IPS-18a (cell line): ENCODE data around the gene INSR.

Source experiments
- H3K27ac ChIP-seq: one replicate; pipeline ENCODE4 v1.5.1; 2013; ENCODE audit warnings: low read length
- H3K27me3 ChIP-seq: one replicate; pipeline ENCODE4 v1.6.1; 2013; ENCODE audit warnings: mild to moderate bottlenecking, low read length; ENCODE audit not compliant: control insufficient read depth, insufficient read depth
- H3K36me3 ChIP-seq: one replicate; pipeline ENCODE4 v1.6.1; 2013; ENCODE audit warnings: low read depth, low read length; ENCODE audit not compliant: control insufficient read depth
- H3K4me1 ChIP-seq: one replicate; pipeline ENCODE4 v1.6.1; 2013; ENCODE audit warnings: low read depth, low read length; ENCODE audit not compliant: control insufficient read depth
- H3K4me3 ChIP-seq: one replicate; pipeline ENCODE4 v1.5.1; 2013; ENCODE audit warnings: low read length
- H3K9ac ChIP-seq: one replicate; pipeline ENCODE4 v1.6.1; 2013; ENCODE audit warnings: mild to moderate bottlenecking, low read length, moderate library complexity
- H3K9me3 ChIP-seq: one replicate; pipeline ENCODE4 v1.6.1; 2013; ENCODE audit warnings: low read depth, low read length; ENCODE audit not compliant: control insufficient read depth

INSR gene

GRCh38 chr19:7293762-7294557, at the start of gene INSR:
TSS of gene INSR (minus strand) at chr19:7294414. CDS start at chr19:7293891, 523 bp downstream.
- Histone ChIP-seq H3K4me3 (peak within 1 kb of the TSS; percentile 61), H3K9ac (no peak within 1 kb of the TSS), H3K27me3 (peaks cover 20% of the 10 kb centered on the region), H3K4me1 (peaks cover 4% of the 10 kb centered on the region), H3K9me3 (no peaks in the 10 kb centered on the region), H3K36me3 (no peaks in the 10 kb centered on the region), H3K27ac (no peak within 1 kb of the TSS)

- Histone ChIP-seq H3K27ac (no peak overlapping the region), H3K9ac (no peak overlapping the region), H3K36me3 (no peaks in the 10 kb centered on the region)
Measured at GRCh38 chr19:7342143-7342542, 47.9 kb upstream of the INSR start.

GRCh38 chr19:7340959-7341837, 47.0 kb upstream of the INSR start:
- no peaks in the 10 kb centered on the region for H3K9me3 ChIP-seq
- no peaks in the 10 kb centered on the region for H3K27me3 ChIP-seq
- H3K4me1 ChIP-seq = no peaks in the 10 kb centered on the region
- no peak overlapping the region for H3K4me3 ChIP-seq
- no peak overlapping the region for H3K9ac ChIP-seq
- no peaks in the 10 kb centered on the region for H3K36me3 ChIP-seq
- H3K27ac ChIP-seq = no peak overlapping the region

More at GRCh38 chr19:7342143-7342542, 47.9 kb upstream of the INSR start:
- no peaks in the 10 kb centered on the region for H3K9me3 ChIP-seq
- H3K4me3 ChIP-seq = no peak overlapping the region
- H3K27me3 ChIP-seq = no peaks in the 10 kb centered on the region
- H3K4me1 ChIP-seq = no peaks in the 10 kb centered on the region

DNA sequence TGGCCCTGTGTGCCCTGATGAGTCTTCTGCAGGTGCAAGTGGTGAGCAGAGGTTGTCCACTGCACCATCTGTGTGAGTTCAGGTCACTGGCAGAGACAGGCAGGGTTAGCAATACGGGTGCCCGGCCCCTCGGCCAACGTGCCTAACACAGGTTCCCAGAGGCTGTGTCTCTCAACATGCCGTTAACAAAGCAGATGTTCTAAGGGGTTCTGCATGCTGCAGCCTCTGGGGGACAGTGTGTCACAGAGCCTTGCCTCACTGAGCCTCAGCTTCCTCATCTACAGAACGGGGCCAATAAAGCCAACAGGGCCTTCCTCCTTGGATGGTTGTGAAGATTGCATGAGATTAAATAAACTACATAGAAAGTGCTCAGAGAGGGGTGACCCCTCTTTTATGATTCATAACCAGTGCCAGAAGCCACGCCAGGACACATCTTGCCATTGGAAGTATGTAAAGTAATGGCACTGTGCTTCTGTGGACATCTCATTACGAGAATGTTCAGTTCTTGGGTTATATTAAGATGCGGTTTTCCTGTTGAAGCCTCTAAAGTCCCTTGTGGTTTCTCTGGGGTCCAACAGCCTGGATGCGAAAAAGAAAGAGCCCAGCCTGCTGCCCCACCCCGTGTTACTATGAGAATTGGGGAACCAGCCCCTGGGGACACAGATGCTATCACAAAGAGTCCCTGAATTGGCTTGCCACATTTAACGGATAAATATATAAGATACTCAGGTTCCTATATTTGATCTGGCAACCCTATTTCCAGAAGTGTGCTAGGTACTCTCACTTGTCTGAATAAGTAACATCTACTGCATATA, 43.4 kb upstream of the INSR start:
- H3K27ac ChIP-seq = no peak overlapping the region
- H3K36me3 ChIP-seq = no peaks in the 10 kb centered on the region
- no peaks in the 10 kb centered on the region for H3K4me1 ChIP-seq
- no peaks in the 10 kb centered on the region for H3K9me3 ChIP-seq
- no peaks in the 10 kb centered on the region for H3K27me3 ChIP-seq
- H3K9ac ChIP-seq = no peak overlapping the region
- no peak overlapping the region for H3K4me3 ChIP-seq

GRCh38 chr19:7336321-7336973, 42.2 kb upstream of the INSR start:
- H3K4me1 ChIP-seq = no peaks in the 10 kb centered on the region
- no peak overlapping the region for H3K9ac ChIP-seq
- H3K27me3 ChIP-seq = no peaks in the 10 kb centered on the region
- no peak overlapping the region for H3K27ac ChIP-seq
- no peaks in the 10 kb centered on the region for H3K36me3 ChIP-seq
- no peaks in the 10 kb centered on the region for H3K9me3 ChIP-seq
- H3K4me3 ChIP-seq = no peak overlapping the region

- H3K4me1 ChIP-seq = no peaks in the 10 kb centered on the region
- H3K4me3 ChIP-seq = no peak overlapping the region
- H3K36me3 ChIP-seq = no peaks in the 10 kb centered on the region
- H3K27me3 ChIP-seq = no peaks in the 10 kb centered on the region
- H3K9ac ChIP-seq = no peak overlapping the region
- H3K27ac ChIP-seq = no peak overlapping the region
- no peaks in the 10 kb centered on the region for H3K9me3 ChIP-seq
Measured at GRCh38 chr19:7333198-7334118, 39.2 kb upstream of the INSR start.

DNA sequence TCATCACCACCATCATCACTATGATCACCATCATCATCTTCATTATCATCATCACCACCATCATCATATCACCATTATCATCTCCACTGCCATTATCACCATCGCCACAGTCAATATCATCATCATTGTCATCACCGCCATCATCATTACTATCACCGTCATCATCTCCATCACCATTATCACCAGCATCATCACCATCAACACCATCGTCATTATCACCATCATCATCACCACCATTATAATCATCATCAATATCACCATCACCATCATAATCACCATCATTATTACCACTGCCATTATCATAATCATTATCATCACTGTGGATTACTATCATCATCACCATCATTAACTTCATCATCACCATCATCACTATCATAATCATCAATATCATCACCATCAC, 37.2 kb upstream of the INSR start:
- Histone ChIP-seq H3K4me3 (no peak overlapping the region), H3K9me3 (no peaks in the 10 kb centered on the region), H3K9ac (no peak overlapping the region), H3K4me1 (no peaks in the 10 kb centered on the region), H3K27ac (no peak overlapping the region), H3K36me3 (no peaks in the 10 kb centered on the region), H3K27me3 (no peaks in the 10 kb centered on the region)

DNA sequence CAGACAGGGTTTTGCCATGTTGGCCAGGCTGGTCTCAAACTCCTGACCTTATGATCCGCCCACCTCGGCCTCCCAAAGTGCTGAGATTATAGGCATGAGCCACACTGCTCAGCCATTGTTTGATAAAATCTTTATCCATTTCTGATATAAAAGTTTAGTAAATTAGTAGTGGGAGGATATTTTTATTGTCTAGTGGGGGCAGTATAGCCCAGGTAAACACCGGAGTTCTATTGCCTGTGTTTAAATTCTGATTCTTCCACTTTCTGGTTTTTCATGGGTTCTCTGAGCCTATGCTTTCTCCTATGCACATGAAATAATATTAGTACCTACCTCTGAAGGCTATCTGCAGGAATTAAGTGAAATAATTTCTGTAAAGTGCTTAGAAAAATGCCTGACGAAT, 34.4 kb upstream of the INSR start:
- H3K9me3 ChIP-seq = no peaks in the 10 kb centered on the region
- H3K27me3 ChIP-seq = no peaks in the 10 kb centered on the region
- no peak overlapping the region for H3K27ac ChIP-seq
- no peaks in the 10 kb centered on the region for H3K36me3 ChIP-seq
- H3K4me1 ChIP-seq = no peaks in the 10 kb centered on the region
- H3K9ac ChIP-seq = no peak overlapping the region
- no peak overlapping the region for H3K4me3 ChIP-seq

GRCh38 chr19:7327802-7328201, 33.6 kb upstream of the INSR start:
- Histone ChIP-seq H3K9ac (no peak overlapping the region), H3K9me3 (no peaks in the 10 kb centered on the region), H3K27me3 (no peaks in the 10 kb centered on the region), H3K4me1 (no peaks in the 10 kb centered on the region), H3K27ac (no peak overlapping the region), H3K36me3 (no peaks in the 10 kb centered on the region), H3K4me3 (no peak overlapping the region)

GRCh38 chr19:7326105-7326877, 32.1 kb upstream of the INSR start:
- H3K27me3 ChIP-seq = no peaks in the 10 kb centered on the region
- no peak overlapping the region for H3K9ac ChIP-seq
- no peak overlapping the region for H3K4me3 ChIP-seq
- H3K36me3 ChIP-seq = no peaks in the 10 kb centered on the region
- no peak overlapping the region for H3K27ac ChIP-seq
- H3K9me3 ChIP-seq = no peaks in the 10 kb centered on the region
- no peaks in the 10 kb centered on the region for H3K4me1 ChIP-seq
